HFFc6 (cell line): ENCODE data around the gene DAP3. TPM values are rescaled to one million over a fixed set of nuclear protein-coding genes. Genes with fewer than 3 reads are reported as not detected.
"Not testable (repeated sequence)": the region's sequence is repeated elsewhere in the genome, so short reads cannot be mapped to it uniquely, and the experiment has no call there.

Experiments used
- DNase-seq: peaks from one replicate; pipeline ENCODE4 v3.0.0-alpha.2; 2018
- H3K27ac Mint-ChIP-seq: 2 replicates; pipeline ENCODE4 v1.8.0; 2020; ENCODE audit warnings: mild to moderate bottlenecking, mixed read lengths
- H3K27me3 Mint-ChIP-seq: 2 replicates; pipeline ENCODE4 v1.8.0; 2021; ENCODE audit warnings: mild to moderate bottlenecking, moderate library complexity, mixed read lengths; ENCODE audit not compliant: insufficient read depth
- H3K36me3 Mint-ChIP-seq: 2 replicates; pipeline ENCODE4 v1.8.0; 2021; ENCODE audit warnings: low read depth, mixed read lengths
- H3K4me1 Mint-ChIP-seq: 2 replicates; pipeline ENCODE4 v1.8.0; 2020; ENCODE audit warnings: low read depth, mixed read lengths
- H3K4me3 Mint-ChIP-seq: 2 replicates; pipeline ENCODE4 v1.8.0; 2020; ENCODE audit warnings: mild to moderate bottlenecking, moderate library complexity, mixed read lengths
- H3K9me3 Mint-ChIP-seq: 2 replicates; pipeline ENCODE4 v1.8.0; 2020; ENCODE audit warnings: mild to moderate bottlenecking, mixed read lengths
- CTCF ChIP-seq: fragments of 200-600 bp; sonication (generic); IDR thresholded peaks from 2 replicates; pipeline ENCODE4 v1.5.0; 2021; ENCODE audit warnings: antibody characterized with exemption, mild to moderate bottlenecking
- total RNA-seq, 6 experiments: library from RNA; stranded (reverse); fragmentation: NEBNext Ultra II Directional; extraction: Animal tissue kit (Norgen Biotek cat#: 25700); gene quantifications; 2 replicates in 1 of 6; 3 replicates in 5 of 6; pipeline ENCODE4 v1.2.3, GENCODE V29; 2021

Gene DAP3
- total RNA-seq, 6 experiments from 2014 or later: 100 to 110 (median 104) TPM

- no peaks in the 10 kb centered on the region for H3K9me3 Mint-ChIP-seq
- no peaks in the 10 kb centered on the region; the same call in none of the 2 replicates for H3K27me3 Mint-ChIP-seq
- no peak overlapping the region for H3K27ac Mint-ChIP-seq
- DNase-seq: no peak
- TF ChIP-seq CTCF: no peak
- no peak overlapping the region for H3K4me3 Mint-ChIP-seq
- H3K4me1 Mint-ChIP-seq: peaks cover 35% of the 10 kb centered on the region
- H3K36me3 Mint-ChIP-seq: peaks cover 1% of the 10 kb centered on the region
Measured at GRCh38 chr1:155652951-155653350, 35.9 kb upstream of the DAP3 start.

GRCh38 chr1:155657463-155657862, 31.4 kb upstream of the DAP3 start:
- Mint-ChIP-seq H3K27ac (no peak overlapping the region), H3K4me3 (no peak overlapping the region), H3K27me3 (no peaks in the 10 kb centered on the region; the same call in none of the 2 replicates), H3K36me3 (peaks cover 39% of the 10 kb centered on the region), H3K4me1 (peaks cover 1% of the 10 kb centered on the region), H3K9me3 (no peaks in the 10 kb centered on the region)
- DNase-seq: no peak
- TF ChIP-seq CTCF: no peak

- not testable (repeated sequence) for H3K4me3 Mint-ChIP-seq, DNase-seq, H3K9me3 Mint-ChIP-seq, H3K27ac Mint-ChIP-seq, H3K27me3 Mint-ChIP-seq, H3K4me1 Mint-ChIP-seq
- peaks cover 54% of the 10 kb centered on the region for H3K36me3 Mint-ChIP-seq
Measured at GRCh38 chr1:155661239-155661638, 27.7 kb upstream of the DAP3 start.

- no peak overlapping the region for H3K27ac Mint-ChIP-seq
- H3K36me3 Mint-ChIP-seq: peaks cover 38% of the 10 kb centered on the region
- H3K4me1 Mint-ChIP-seq: 0 out of 2 replicates have a peak, but pooled peaks cover 6% of the 10 kb centered on the region
- no peak for TF ChIP-seq CTCF
- H3K9me3 Mint-ChIP-seq: no peaks in the 10 kb centered on the region
- H3K4me3 Mint-ChIP-seq: no peak overlapping the region
- no peaks in the 10 kb centered on the region for H3K27me3 Mint-ChIP-seq
- DNase-seq: no peak
Measured at GRCh38 chr1:155669233-155670162, 19.4 kb upstream of the DAP3 start.

GRCh38 chr1:155671750-155672149, 17.1 kb upstream of the DAP3 start:
- H3K27me3 Mint-ChIP-seq: peaks cover 2% of the 10 kb centered on the region; the same call in 1 of the 2 replicates
- no peak overlapping the region for H3K4me3 Mint-ChIP-seq
- H3K27ac Mint-ChIP-seq: no peak overlapping the region
- DNase-seq: no peak
- TF ChIP-seq CTCF: no peak
- H3K9me3 Mint-ChIP-seq: no peaks in the 10 kb centered on the region
- H3K4me1 Mint-ChIP-seq: 0 out of 2 replicates have a peak, but pooled peaks cover 6% of the 10 kb centered on the region
- peaks cover 34% of the 10 kb centered on the region for H3K36me3 Mint-ChIP-seq

- Mint-ChIP-seq H3K9me3 (no peaks in the 10 kb centered on the region), H3K4me1 (0 out of 2 replicates have a peak, but pooled peaks cover 6% of the 10 kb centered on the region), H3K4me3 (no peak overlapping the region), H3K27ac (no peak overlapping the region), H3K27me3 (peaks cover 2% of the 10 kb centered on the region; the same call in 1 of the 2 replicates), H3K36me3 (peaks cover 41% of the 10 kb centered on the region)
- DNase-seq: no peak
- no peak for TF ChIP-seq CTCF
Measured at GRCh38 chr1:155673003-155673402, 15.9 kb upstream of the DAP3 start.
